Rectal smooth muscle tissue (tissue), 1 donor: ENCODE data around the gene SMIM14.
"Not testable (repeated sequence)": the region's sequence is repeated elsewhere in the genome, so short reads cannot be mapped to it uniquely, and the experiment has no call there.

Source experiments
- H3K27ac ChIP-seq: one replicate; pipeline ENCODE4 v1.7.0; 2013; ENCODE audit warnings: low read depth, low read length, inconsistent platforms
- H3K27me3 ChIP-seq: one replicate; pipeline ENCODE4 v1.7.0; 2013; ENCODE audit warnings: low read length; ENCODE audit not compliant: control insufficient read depth, insufficient read depth
- H3K36me3 ChIP-seq: one replicate; pipeline ENCODE4 v1.7.0; 2013; ENCODE audit warnings: low read length; ENCODE audit not compliant: control insufficient read depth, insufficient read depth
- H3K4me1 ChIP-seq: one replicate; pipeline ENCODE4 v1.7.0; 2013; ENCODE audit warnings: low read length; ENCODE audit not compliant: control insufficient read depth, insufficient read depth
- H3K4me3 ChIP-seq: one replicate; pipeline ENCODE4 v1.7.0; 2013; ENCODE audit warnings: low read length
- H3K9ac ChIP-seq: one replicate; pipeline ENCODE4 v1.7.0; 2013; ENCODE audit warnings: low read length

Gene SMIM14

DNA sequence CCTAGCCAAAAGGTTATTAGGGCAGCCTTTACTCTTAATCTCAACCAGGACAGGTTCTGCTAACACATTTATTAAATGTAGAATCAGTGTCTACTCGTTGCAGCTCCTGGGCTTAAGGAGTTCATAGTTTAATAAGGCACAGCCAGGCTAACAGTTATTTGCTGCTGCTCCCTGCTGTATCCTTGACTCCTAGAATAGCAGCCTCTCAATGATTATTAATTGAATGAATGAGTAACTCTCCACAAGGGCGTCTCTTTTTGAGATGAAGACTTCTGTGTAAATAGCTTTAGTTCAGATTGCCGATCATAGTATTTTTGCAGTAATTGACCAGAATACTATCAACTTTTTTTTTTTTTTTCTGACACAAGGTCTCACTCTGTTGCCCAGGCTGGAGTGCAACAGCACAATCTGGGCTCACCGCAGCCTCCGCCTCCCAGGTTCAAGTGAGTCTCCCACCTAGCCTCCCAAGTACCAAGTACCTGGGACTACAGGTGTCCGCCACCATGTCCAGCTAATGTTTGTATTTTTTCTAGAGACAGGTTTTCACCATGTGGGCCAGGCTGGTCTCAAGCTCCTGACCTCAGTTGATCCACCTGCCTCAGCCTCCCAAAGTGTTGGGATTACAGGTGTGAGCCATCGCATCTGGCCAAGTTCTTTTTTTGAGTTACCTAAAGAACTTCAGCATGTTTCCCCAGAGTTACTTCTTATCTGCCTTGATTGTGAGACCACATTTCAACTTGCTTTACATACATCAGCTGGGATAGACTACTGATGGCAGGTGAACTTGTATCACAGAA, 114.3 kb downstream of the SMIM14 start:
- no peak overlapping the region for H3K27ac ChIP-seq
- no peaks in the 10 kb centered on the region for H3K36me3 ChIP-seq
- H3K27me3 ChIP-seq = no peaks in the 10 kb centered on the region
- no peak overlapping the region for H3K4me3 ChIP-seq
- H3K9ac ChIP-seq = no peak overlapping the region
- H3K4me1 ChIP-seq = peaks cover 14% of the 10 kb centered on the region

DNA sequence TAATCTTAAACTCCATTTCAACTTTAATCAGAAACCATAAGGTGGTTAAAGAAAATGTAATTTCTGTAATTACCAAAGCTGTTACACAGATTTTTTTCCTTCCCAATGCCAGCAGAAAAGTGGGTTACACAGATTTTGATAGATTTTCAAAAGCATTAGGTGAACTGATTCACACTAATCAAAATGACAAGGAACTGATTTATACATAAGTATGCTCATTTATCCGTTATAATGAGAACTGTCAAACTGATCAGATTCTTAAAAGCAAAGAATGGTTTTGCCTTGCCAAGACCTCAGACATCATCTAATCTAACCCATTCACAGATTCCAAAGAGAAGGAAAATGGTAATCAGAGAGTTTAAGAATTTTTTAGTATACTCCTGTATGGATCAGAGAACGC, 116.6 kb downstream of the SMIM14 start:
- H3K4me3 ChIP-seq = no peak overlapping the region
- H3K36me3 ChIP-seq = no peaks in the 10 kb centered on the region
- H3K27ac ChIP-seq = no peak overlapping the region
- H3K9ac ChIP-seq = no peak overlapping the region
- no peaks in the 10 kb centered on the region for H3K27me3 ChIP-seq
- H3K4me1 ChIP-seq = peaks cover 9% of the 10 kb centered on the region

DNA sequence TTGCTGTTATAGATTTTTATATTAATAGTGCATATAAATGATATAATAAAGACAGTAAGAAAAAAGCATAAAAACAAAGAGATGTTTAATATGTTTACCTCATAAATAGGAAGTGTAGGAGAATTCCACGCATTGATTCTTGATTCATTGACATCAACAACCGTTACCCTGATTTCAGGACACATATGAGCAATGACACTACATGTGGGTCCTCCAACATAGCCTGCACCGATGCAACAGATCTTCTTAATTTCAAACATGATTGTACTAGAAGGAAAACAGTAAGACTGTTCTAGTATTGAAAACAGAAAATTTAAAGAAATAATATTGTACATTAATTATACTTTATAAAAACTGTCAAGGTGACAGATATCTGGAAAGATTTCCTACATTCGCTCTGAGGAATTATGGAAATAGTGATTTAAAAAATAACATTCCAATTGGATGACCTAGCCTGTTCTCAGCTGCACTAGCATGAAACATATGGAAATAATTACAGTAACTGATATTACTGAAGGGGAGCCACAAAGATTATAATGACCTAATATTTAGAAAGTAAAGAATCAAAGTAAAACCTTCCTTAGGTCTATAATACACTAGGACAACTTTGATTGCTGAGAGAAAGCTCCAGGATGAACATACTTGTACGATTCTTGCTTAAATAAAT, 117.3 kb downstream of the SMIM14 start:
- Histone ChIP-seq H3K9ac (no peak overlapping the region), H3K4me1 (peaks cover 6% of the 10 kb centered on the region), H3K36me3 (no peaks in the 10 kb centered on the region), H3K27me3 (no peaks in the 10 kb centered on the region), H3K4me3 (no peak overlapping the region), H3K27ac (no peak overlapping the region)

DNA sequence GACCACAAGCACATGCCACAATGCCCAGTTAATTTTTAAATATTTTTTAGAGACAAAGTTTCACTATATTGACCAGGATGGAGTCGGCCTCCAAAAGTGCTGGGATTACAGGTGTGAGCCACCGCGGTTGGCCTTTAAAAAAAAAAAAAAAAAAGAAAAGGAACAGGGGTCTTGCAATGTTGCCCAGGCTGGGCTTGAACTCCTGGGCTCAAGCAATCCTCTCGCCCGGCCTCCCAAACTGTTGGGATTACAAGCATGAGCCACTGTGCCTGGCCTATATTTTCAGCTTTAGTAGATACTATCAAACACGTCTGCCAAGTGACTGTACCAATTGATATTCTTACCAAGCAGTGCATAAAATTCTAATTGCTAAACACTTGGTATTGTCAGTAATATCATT, 120.2 kb downstream of the SMIM14 start:
- Histone ChIP-seq H3K9ac (no peak overlapping the region), H3K27me3 (no peaks in the 10 kb centered on the region), H3K27ac (no peak overlapping the region), H3K36me3 (peaks cover 3% of the 10 kb centered on the region), H3K4me3 (no peak overlapping the region), H3K4me1 (no peaks in the 10 kb centered on the region)

DNA sequence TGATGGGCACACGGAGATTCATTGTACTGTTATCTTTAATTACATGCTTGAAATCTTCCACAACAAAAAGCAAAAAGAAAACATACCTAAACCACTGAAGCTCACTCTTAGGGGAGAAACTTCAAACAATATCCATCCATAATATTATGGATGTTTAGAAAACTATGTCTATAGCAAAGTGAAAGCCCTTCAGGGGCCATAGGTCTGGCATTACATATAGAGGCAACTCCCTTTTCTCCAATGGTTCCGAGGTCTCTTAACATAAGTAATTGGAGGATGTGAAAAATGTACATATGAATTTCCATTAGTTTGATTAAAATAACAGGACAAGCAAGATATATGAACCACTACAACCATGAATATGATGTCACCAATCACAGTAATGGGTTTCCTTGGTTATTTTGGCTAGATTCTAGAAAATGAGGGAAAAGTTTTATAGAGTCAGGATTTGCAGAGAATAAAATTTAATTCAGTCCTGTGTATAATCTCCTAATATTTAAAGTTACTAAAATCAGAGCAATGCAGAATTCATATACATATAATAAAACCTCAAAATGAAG, 122.2 kb downstream of the SMIM14 start:
- no peaks in the 10 kb centered on the region for H3K4me1 ChIP-seq
- H3K9ac ChIP-seq = no peak overlapping the region
- no peaks in the 10 kb centered on the region for H3K27me3 ChIP-seq
- H3K4me3 ChIP-seq = no peak overlapping the region
- H3K27ac ChIP-seq = no peak overlapping the region
- H3K36me3 ChIP-seq = peaks cover 6% of the 10 kb centered on the region

DNA sequence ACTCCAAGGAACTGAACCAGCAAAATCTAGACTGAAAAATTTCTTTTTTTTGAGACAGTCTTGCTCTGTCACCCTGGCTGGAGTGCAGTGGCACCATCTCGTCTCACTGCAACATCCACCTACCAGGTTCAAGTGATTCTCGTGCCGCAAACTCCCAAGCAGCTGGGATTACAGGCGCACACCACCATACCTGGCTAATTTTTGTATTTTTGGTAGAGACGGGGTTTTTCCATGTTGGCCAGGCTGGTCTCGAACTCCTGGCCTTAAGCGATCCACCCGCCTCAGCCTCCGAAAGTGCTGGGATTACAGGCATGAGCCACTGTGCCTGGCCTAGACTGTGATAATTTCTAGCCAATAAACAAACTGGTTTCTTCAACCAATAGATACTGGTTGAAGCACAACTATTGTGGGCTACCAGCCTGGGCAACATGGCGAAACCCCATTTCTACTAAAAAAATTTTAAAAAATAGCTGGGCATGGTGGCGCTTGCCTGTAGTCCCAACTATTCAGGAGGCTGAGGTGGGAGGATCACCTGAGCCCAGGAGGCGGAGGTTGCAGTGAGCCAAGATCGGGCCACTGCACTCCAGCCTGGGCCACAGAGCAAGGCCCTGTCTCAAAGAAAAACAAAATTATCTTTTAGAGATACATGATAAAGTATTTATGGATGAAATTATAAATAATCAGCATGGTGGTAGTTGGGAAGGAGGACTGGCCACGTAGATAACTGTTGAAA, 122.8 kb downstream of the SMIM14 start:
- H3K4me3 ChIP-seq, H3K27ac ChIP-seq, H3K27me3 ChIP-seq, H3K36me3 ChIP-seq, H3K9ac ChIP-seq, H3K4me1 ChIP-seq: not testable (repeated sequence)

DNA sequence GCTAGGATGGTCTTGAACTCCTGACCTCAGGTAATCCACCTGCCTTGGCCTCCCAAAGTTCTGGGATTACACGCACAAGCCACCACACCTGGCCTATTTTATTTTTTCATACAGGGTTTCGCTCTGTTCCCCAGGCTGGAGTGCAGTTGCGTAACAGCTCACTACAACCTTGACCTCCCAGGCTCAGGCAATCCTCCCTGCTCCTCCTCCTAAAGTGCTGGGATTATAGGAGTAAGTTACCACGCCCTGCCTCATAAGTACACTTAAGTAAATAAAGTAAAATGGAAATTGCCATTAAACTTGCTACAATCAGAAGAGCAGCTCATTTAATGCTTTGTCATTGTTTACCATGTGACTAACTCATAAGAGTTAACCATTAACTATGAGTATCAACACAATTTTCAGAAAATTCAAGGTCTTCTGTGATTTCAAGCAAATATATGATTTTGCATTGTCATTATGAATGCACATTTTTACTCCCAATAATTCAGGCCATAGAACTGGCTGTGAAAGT, 123.7 kb downstream of the SMIM14 start:
- no peak overlapping the region for H3K4me3 ChIP-seq
- no peaks in the 10 kb centered on the region for H3K27me3 ChIP-seq
- no peaks in the 10 kb centered on the region for H3K4me1 ChIP-seq
- H3K36me3 ChIP-seq = peaks cover 10% of the 10 kb centered on the region
- H3K9ac ChIP-seq = no peak overlapping the region
- H3K27ac ChIP-seq = no peak overlapping the region

DNA sequence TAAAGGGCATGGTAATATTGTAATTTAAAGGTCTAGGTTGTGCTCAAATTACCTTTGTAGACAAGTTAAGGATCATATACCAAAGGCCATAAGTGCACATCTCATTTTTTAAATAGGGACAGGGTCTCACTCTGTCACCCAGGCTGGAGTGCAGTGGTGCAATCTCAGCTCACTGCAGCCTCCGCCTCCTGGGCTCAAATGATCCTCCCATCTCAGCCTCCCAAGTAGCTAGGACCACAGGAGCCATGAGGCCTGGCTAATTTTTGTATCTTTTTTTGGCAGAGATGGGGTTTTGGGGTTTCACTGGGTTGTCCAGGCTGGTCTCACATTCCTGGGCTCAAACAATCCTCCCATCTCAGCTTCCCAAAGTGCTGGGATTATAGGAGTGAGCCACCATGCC, 124.4 kb downstream of the SMIM14 start:
- H3K27ac ChIP-seq, H3K4me3 ChIP-seq, H3K4me1 ChIP-seq, H3K9ac ChIP-seq, H3K27me3 ChIP-seq: not testable (repeated sequence)
- H3K36me3 ChIP-seq = peaks cover 17% of the 10 kb centered on the region

DNA sequence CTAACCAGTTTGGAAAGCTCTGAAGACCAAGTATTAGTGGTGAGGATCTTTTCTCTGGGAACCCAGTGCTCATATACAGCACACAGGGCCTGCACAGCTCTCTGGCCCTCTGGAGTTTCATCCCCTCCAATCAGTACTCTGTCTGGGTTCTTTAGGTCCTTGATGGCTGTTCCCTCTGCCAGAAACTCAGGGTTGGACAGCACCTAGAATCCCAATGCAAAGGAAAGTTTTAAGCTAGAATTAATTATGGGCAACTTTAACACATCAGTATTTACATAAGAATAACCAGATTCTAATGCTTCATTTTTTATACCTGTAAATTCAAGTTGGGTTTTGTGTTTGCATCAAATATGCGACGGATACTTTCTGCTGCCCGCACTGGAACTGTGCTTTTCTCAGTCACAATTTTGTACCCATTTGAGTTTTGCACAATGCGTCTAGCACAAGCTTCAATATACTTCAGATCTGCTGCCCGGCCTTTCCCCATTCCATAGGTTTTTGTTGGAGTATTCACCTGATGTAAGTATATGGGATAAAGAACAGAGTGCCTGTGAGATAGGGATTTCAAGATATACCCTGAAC, 128.2 kb downstream of the SMIM14 start:
- H3K27ac ChIP-seq = no peak overlapping the region
- H3K9ac ChIP-seq = no peak overlapping the region
- H3K36me3 ChIP-seq = peaks cover 37% of the 10 kb centered on the region
- H3K4me1 ChIP-seq = no peaks in the 10 kb centered on the region
- no peaks in the 10 kb centered on the region for H3K27me3 ChIP-seq
- H3K4me3 ChIP-seq = no peak overlapping the region

DNA sequence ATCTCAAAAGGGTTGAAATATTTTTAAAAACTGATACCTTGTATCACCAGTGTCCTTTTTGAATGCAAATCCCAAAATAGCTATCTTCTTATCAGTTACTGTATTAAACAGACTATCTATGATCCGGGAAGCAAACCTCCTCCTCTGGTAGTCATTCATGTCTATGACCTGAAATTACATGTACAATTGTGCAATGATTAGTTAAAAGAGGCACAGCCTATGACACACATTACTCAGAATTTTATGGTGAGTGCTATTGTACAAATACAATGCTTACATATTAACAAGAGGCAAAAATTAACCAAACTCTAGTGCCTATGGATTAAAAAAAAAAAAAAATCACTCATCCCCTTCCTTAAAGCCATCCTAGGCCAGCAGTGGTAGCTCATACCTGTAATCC, 133.1 kb downstream of the SMIM14 start:
- Histone ChIP-seq H3K4me3 (no peak overlapping the region), H3K9ac (no peak overlapping the region), H3K4me1 (no peaks in the 10 kb centered on the region), H3K27ac (no peak overlapping the region), H3K27me3 (no peaks in the 10 kb centered on the region), H3K36me3 (peaks cover 40% of the 10 kb centered on the region)

DNA sequence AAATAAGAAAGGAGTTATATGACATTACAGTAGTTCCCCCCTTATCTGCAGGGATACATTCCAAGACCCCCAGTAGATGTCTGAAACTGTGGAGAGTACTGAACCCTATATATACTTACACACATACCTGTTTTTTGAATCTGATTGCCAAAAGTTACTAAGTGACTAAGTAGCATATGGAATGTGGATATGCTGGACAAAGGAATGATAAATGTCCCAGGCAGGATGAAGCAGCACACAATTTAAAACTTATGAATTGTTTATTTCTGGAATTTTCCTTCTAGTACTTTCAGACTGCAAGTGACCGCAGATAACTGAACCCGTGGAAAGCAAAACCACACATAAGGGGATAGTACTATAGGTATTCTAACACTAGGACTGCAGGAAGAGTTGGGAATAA, 134.1 kb downstream of the SMIM14 start:
- no peak overlapping the region for H3K4me3 ChIP-seq
- H3K9ac ChIP-seq = no peak overlapping the region
- peaks cover 32% of the 10 kb centered on the region for H3K36me3 ChIP-seq
- H3K27ac ChIP-seq = no peak overlapping the region
- no peaks in the 10 kb centered on the region for H3K4me1 ChIP-seq
- no peaks in the 10 kb centered on the region for H3K27me3 ChIP-seq

DNA sequence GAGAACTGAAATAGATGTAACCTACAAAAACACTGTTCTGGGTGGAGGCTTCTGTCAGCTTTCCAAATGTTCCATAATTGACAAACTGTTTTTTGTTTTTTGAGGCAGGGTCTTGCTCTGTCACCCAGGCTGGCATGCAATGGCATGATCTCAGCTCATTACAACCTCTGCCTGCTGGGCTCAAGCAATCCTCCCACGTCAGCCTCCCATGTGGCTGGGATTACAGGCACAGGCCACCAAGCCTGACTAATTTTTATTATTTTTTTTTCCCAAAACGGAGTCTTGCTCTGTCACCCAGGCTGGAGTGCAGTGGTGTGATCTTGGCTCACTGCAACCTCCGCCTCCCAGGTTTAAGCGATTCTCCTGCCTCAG, 136.0 kb downstream of the SMIM14 start:
- H3K4me3 ChIP-seq, H3K27me3 ChIP-seq, H3K27ac ChIP-seq, H3K9ac ChIP-seq, H3K4me1 ChIP-seq: not testable (repeated sequence)
- peaks cover 20% of the 10 kb centered on the region for H3K36me3 ChIP-seq
